Kidney tubule cell (primary cell): ENCODE results near the gene MYH9.
"Not testable (repeated sequence)": the region's sequence is repeated elsewhere in the genome, so short reads cannot be mapped to it uniquely, and the experiment has no call there.

ENCODE experiments used
- DNase-seq: peaks from one replicate; pipeline ENCODE4 v3.0.0-alpha.2; 2018; ENCODE audit warnings: low spot score

The MYH9 gene

DNA sequence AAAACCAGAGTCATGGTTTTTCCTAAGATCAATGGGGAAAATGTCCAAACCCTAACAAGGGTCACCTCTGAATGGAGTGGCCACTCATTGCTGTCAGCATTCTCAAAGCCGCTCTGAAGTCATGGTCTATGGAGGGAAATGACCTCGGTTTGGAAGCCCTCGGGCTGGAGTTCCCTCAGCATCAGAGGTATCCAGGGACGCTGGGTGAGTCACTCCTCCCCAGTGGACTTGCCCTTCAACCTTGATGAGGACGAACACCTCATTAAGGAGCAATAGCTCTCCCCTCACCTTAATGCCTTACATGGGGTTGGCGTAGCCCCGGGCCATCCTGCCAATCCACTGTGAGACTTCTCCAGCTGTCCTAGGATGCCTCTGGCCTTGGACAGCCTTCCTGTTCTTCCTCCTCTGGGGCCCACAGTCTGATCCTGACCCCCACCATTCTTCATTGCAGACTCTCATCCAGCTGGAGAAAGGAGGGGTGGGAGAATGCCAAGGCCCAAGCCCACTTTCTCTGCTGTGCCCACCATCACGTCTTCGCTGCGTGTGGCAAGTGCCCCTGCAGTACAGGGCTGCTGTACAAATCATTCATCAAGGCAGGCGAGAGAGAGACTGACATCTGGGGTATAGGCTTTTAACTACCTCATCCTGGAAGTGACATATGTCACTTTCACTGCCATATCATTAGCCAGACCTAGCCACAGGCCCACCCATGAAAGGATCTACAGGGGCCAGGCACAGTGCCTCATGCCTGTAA lies 25.4 kb upstream of the MYH9 start:
- peak; percentile 73 for DNase-seq

DNA sequence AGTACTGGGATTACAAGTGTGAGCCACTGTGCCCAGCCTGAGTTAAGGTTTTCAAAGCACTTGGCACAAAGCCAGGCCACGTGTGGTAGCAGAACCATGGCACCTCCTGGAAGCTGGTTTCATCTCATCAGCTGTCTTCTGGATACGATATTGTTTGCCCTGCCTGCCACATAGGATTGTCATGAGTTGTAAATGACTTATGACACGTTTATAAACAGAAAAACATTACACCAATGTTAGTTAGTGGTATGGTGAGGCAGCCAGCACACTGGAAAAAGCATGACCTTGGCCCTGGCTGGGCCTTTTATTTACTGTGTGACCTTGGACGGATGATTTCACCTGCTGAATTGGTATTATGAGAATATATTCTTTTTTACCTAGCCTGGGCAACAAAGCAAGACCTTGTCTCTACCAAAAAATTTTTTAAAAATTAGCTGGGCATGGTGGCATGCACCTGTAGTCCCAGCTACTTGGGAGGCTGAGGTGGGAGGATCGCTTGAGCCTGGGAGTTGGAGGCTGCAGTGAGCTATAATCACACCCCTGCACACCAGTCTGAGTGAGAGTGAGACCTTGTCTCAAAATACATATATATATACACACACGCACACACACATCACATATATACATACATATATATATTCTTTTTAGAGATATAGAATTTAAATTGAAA lies 24.0 kb upstream of the MYH9 start:
- DNase-seq, result peak; percentile 45

DNA sequence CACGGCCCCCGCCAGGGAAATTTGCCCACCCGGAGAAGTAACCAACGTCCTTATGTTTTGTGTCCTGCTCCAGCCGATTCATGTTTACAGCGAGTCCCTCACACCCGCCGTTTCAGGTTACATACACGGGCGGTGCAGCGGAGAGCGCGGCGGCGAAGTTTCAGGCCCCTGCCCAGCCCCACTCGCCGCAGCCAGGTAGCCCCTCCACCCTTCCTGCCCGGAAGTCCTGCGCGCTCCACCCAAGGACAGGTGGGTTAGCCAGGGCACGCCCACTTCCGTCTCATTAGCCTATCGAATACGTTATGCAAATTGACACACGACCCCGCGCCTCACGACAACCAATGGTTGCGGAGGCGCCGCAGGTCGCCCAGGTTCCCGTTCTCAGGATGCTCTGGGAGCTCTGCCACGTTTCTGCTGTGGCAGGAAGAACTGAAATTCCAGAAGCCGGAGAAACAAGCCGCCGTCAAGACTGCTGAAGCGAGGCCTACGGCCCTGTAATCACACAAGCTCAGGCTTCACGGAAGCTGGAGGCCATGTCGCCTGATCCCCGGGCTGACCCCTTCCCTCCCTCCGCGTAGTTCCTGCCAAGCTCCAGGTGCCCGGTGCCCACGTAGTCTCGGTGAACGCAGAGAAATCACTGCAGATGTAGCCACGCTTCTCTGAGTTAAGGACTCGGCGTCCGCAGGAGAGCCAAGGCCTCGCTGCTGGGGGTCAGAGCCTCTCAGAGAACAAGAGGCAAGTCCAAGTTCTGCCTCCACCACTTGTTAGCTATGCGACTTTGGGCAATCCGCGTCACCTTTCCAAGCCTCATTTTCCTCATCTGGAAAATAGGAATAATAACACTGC lies 22.4 kb upstream of the MYH9 start:
- DNase-seq, result peak; percentile 99

GRCh38 chr22:36409554-36409910 lies 21.8 kb upstream of the MYH9 start:
- not testable (repeated sequence) for DNase-seq

DNA sequence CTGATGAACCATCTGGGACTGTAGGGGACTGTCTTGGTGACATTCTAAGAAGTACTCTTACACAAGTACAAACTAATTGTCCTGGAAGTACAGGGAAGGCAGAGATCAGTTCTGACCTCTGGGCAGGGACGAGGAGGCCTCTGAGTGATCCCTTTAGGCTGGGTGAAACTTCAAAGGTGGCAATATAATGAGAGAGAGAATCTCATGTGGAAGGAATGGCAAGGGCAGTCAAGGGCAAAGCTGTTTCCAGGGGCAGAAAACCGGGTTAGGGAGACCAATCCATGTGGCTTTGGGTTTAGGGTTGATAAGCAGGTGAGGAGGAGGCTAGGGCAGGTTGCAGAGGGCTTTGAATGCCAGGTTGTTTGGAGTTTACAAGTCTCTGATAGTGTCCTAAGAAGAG lies 21.3 kb upstream of the MYH9 start:
- DNase-seq, result no peak

DNA sequence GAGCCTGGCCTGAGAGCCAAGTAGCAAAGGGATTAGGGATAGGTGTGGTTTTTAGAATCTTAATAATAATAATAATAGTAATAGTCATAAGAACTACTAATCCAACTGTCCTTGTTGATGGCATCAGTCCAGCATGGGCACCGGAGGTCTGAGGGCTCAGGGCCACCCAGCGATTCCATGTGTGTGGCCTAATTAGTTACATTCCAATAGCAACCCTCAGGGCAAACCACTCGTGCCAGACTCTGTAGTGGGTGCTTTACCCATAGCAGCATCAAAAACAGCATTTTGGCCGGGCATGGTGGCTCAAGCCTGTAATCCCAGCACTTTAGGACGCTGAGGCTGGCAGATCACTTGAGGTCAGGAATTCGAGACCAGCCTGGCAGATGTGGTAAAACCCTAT lies 19.0 kb upstream of the MYH9 start:
- DNase-seq, result no peak

- peak; percentile 72 for DNase-seq
These were observed 18.1 kb upstream of the MYH9 start for GRCh38 chr22:36405671-36406538.

- DNase-seq, result no peak
These were observed 17.5 kb upstream of the MYH9 start for GRCh38 chr22:36405221-36405661.

- no peak for DNase-seq
These were observed 16.7 kb upstream of the MYH9 start for GRCh38 chr22:36404446-36404845.

DNA sequence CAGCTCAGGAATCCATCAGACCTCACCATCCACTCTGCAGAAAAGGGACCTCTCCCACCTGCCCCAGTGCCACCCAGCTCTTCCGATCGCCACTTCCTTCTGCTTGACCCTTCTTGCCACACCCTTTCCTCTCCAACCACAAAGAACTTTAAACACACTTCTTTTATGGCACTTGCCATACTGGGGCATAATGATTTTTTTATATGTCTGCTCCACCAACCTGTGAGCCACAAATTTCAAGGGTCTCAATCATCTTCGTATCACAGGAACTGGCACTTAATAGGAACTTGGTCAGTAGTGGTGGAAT lies 11.7 kb upstream of the MYH9 start:
- no peak for DNase-seq

- DNase-seq, result peak; percentile 96
These were observed 11.1 kb upstream of the MYH9 start for GRCh38 chr22:36398601-36399471.

- peak; percentile 96 for DNase-seq
These were observed 9.6 kb upstream of the MYH9 start for GRCh38 chr22:36397131-36398093.

DNA sequence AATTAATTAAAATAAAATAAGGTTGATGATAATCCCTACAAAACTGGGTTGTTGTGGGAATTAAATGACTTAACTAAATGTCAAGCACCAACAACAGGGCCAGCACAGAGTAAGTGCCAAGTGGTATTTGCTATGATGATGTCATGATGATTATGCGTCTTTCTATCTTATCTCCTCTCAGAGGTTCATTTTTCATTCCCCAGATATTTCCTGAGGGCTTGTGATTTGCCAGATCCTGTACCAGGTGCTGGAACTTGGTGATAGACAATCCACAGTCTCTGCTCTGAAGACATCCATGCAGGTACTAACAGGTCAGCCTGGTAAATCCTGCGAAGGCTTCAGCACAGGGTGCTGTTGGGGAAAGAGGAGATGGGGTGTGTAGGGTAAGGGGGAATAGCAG lies 8.1 kb upstream of the MYH9 start:
- peak; percentile 66 for DNase-seq

GRCh38 chr22:36395055-36395849 lies 7.5 kb upstream of the MYH9 start:
- peak; percentile 34 for DNase-seq

DNA sequence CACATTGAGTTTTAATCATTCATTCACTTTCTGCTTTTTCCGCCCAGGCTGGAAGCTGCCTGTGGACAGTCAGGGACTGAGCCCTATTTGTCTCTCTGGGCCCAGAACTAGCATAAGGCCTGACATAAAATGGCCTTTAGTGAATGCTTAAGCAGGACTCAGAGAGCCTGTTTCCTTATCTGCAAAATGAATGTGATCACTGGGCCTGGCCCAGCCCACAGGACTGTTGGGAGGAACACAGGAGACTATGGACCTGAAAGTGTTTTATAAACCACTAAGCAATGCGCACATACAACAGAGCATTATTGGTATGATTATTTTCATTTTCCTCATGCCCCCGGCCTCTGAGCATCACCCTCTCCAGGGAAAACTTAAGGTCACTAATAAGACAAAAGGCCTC lies 3.9 kb upstream of the MYH9 start:
- no peak for DNase-seq

DNA sequence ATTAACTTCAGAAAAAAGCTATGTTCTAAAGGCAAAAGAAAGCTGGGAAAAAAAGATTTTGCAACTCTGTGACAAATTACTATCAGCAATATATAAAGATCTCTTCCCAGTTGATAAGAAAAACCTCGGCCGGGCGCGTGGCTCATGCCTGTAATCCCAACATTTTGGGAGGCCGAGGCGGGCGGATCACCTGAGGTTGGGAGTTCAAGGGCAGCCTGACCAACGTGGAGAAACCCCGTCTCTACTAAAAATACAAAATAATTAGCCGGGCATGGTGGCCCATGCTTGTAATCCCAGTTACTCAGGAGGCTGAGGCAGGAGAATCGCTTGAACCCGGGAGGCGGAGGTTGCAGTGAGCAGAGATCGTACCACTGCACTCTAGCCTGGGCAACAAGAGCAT lies 1.4 kb upstream of the MYH9 start:
- DNase-seq, result not testable (repeated sequence)

DNA sequence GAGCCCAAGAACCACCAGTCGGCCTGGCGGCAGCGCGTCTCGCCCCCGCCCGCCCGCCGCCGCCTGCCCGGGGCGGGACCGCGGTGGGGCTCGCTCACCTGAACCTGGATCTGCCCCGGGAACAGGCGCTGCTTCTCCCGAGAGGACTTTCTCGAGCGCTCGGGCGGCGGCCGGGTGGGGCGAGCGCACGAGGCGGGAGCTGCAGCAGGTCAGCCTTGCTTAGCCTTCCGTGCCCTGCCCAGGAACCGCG lies 133 bp downstream of the MYH9 start:
- DNase-seq, result no peak

DNA sequence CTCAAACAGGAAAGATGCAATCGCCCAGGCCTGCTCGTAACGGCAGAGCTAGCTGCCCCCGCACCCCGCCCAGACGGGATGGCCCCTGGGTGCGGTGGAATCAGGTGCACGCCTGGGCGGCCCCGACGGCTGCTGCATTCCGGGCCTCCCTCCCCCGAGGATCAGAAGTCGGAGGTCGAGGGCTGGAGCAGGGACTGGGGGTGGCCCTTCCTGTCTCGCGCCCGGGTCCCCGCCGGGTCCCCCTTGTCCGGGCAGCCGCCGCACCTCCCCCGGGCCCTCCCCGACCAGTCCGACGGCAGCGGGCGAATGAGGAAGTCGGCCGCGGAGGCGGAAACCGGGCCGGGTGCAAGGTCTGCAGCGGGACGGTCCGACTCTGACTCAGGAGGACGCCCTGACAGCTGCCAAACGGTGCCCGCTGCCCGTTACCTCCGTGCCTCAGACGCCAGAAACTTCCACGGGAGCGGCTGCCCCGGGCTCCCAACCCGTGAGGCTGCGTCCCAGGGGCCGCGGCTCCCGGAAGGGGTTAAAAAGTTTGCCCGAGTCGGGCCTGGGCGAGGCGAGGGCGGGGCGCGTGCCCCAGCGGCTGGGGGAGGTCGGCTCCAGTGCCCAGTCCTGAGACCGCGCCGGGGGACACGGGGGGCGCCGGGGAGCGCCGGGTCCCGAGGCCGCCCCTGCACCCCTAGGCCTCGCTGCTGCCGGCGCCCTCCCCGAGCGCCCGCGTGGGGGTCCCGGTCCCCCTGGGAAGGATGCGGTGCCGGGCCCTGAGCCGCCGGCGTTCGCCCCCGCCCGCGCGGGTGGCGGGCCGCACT lies 663 bp downstream of the MYH9 start:
- peak; percentile 52 for DNase-seq
